Nephron progenitor cell (in vitro differentiated cells): ENCODE data around the gene VPS45.

Source experiments
- DNase-seq: peaks from one replicate; pipeline ENCODE4 v3.0.0; 2021
- H3K27ac Mint-ChIP-seq: 2 replicates; pipeline ENCODE4 v1.8.0; 2021; ENCODE audit warnings: mild to moderate bottlenecking, moderate library complexity, mixed read lengths
- H3K27me3 Mint-ChIP-seq: 2 replicates; pipeline ENCODE4 v1.8.0; 2021; ENCODE audit warnings: mild to moderate bottlenecking, low read depth, mixed read lengths; ENCODE audit not compliant: poor library complexity
- H3K36me3 Mint-ChIP-seq: 2 replicates; pipeline ENCODE4 v1.8.0; 2021; ENCODE audit warnings: low read depth, mixed read lengths
- H3K4me1 Mint-ChIP-seq: 2 replicates; pipeline ENCODE4 v1.8.0; 2021; ENCODE audit warnings: mixed read lengths
- H3K4me3 Mint-ChIP-seq: 2 replicates; pipeline ENCODE4 v1.8.0; 2021; ENCODE audit warnings: mild to moderate bottlenecking, moderate library complexity, mixed read lengths
- H3K9me3 Mint-ChIP-seq: 2 replicates; pipeline ENCODE4 v1.8.0; 2021; ENCODE audit warnings: mild to moderate bottlenecking, moderate library complexity, mixed read lengths
- CTCF ChIP-seq: fragments of 200-600 bp; sonication (generic); IDR thresholded peaks from 2 replicates; pipeline ENCODE4 v1.5.0; 2021; ENCODE audit warnings: antibody characterized with exemption

The VPS45 gene

GRCh38 chr1:150160964-150161621, 93.5 kb downstream of the VPS45 start:
- Mint-ChIP-seq H3K4me1 (peaks cover 83% of the 10 kb centered on the region), H3K4me3 (peak overlapping the region; percentile 28), H3K27ac (peak overlapping the region; percentile 98), H3K36me3 (peaks cover 52% of the 10 kb centered on the region), H3K27me3 (no peaks in the 10 kb centered on the region), H3K9me3 (no peaks in the 10 kb centered on the region)
- TF ChIP-seq CTCF: no peak
- DNase-seq: no peak

GRCh38 chr1:150161747-150162581, 94.4 kb downstream of the VPS45 start:
- no peak for DNase-seq
- Mint-ChIP-seq H3K4me3 (peak overlapping the region; percentile 74), H3K4me1 (peaks cover 80% of the 10 kb centered on the region), H3K27ac (peak overlapping the region; percentile 98), H3K9me3 (no peaks in the 10 kb centered on the region), H3K27me3 (no peaks in the 10 kb centered on the region), H3K36me3 (peaks cover 43% of the 10 kb centered on the region)
- no peak for TF ChIP-seq CTCF

- Mint-ChIP-seq H3K4me1 (peaks cover 78% of the 10 kb centered on the region), H3K36me3 (peaks cover 37% of the 10 kb centered on the region), H3K27me3 (no peaks in the 10 kb centered on the region), H3K9me3 (no peaks in the 10 kb centered on the region), H3K27ac (peak overlapping the region; percentile 98), H3K4me3 (peak overlapping the region; percentile 74)
- no peak for TF ChIP-seq CTCF
- DNase-seq: no peak
These were observed 94.9 kb downstream of the VPS45 start for GRCh38 chr1:150162582-150162861.

- peak; percentile 70 for DNase-seq
- H3K27ac Mint-ChIP-seq: peak overlapping the region; percentile 98
- H3K9me3 Mint-ChIP-seq: no peaks in the 10 kb centered on the region
- peaks cover 32% of the 10 kb centered on the region for H3K36me3 Mint-ChIP-seq
- TF ChIP-seq CTCF: no peak
- no peaks in the 10 kb centered on the region for H3K27me3 Mint-ChIP-seq
- H3K4me1 Mint-ChIP-seq: peaks cover 76% of the 10 kb centered on the region
- H3K4me3 Mint-ChIP-seq: peak overlapping the region; percentile 74
These were observed 95.5 kb downstream of the VPS45 start for GRCh38 chr1:150162862-150163706.

- H3K4me3 Mint-ChIP-seq: no peak overlapping the region
- TF ChIP-seq CTCF: no peak
- DNase-seq: no peak
- H3K27ac Mint-ChIP-seq: peak overlapping the region; percentile 72
- peaks cover 21% of the 10 kb centered on the region for H3K36me3 Mint-ChIP-seq
- H3K27me3 Mint-ChIP-seq: no peaks in the 10 kb centered on the region
- H3K4me1 Mint-ChIP-seq: peaks cover 73% of the 10 kb centered on the region
- no peaks in the 10 kb centered on the region for H3K9me3 Mint-ChIP-seq
These were observed 96.6 kb downstream of the VPS45 start for GRCh38 chr1:150164224-150164623.
